ENCODE results near the gene TSPAN7. TPM values are rescaled to one million over a fixed set of nuclear protein-coding genes. Genes with fewer than 3 reads are reported as not detected.

TSPAN7 gene
- total and polyA plus RNA-seq, 7 donors: 15.6 to 55.1 (median 21.0) TPM

GRCh38 chrX:38596939-38597338 lies 35.6 kb downstream of the TSPAN7 start:
- H3K36me3 ChIP-seq: no peaks in the 10 kb centered on the region
- intact Hi-C loops (cut with DNase I): no loop called here
- WGBS, 2 donors: 85 to 88% methylated on average over 2 of the region's 2 CpGs

GRCh38 chrX:38599796-38600755 lies 38.7 kb downstream of the TSPAN7 start:
- no peak overlapping the region for H3K27ac ChIP-seq
- no peaks in the 10 kb centered on the region for H3K9me3 ChIP-seq
- no peak overlapping the region for H3K4me3 ChIP-seq
- no peaks in the 10 kb centered on the region for H3K4me1 ChIP-seq
- intact Hi-C loops (cut with DNase I): no loop called here
- no peak for DNase-seq
- H3K36me3 ChIP-seq: no peaks in the 10 kb centered on the region
- H3K27me3 ChIP-seq: no peaks in the 10 kb centered on the region
- TF ChIP-seq CTCF (IDR thresholded peaks at IDR 0.05): no peak
- no peak for TF ChIP-seq POLR2A (IDR thresholded peaks at IDR 0.05)
- no peak for TF ChIP-seq EP300 (IDR thresholded peaks at IDR 0.05)
- no peak for TF ChIP-seq POLR2AphosphoS5 (IDR thresholded peaks at IDR 0.05)
- WGBS, 2 donors: 68 to 77% methylated on average over 3 of the region's 3 CpGs

More at GRCh38 chrX:38596939-38597338, 35.6 kb downstream of the TSPAN7 start:
- TF ChIP-seq EP300 (IDR thresholded peaks at IDR 0.05): no peak
- no peak for TF ChIP-seq POLR2AphosphoS5 (IDR thresholded peaks at IDR 0.05)
- TF ChIP-seq POLR2A (IDR thresholded peaks at IDR 0.05): no peak
- no peak for TF ChIP-seq CTCF (IDR thresholded peaks at IDR 0.05)
- no peaks in the 10 kb centered on the region for H3K9me3 ChIP-seq
- no peak overlapping the region for H3K27ac ChIP-seq
- H3K4me3 ChIP-seq: no peak overlapping the region
- H3K4me1 ChIP-seq: no peaks in the 10 kb centered on the region
- no peaks in the 10 kb centered on the region for H3K27me3 ChIP-seq
- DNase-seq: no peak

GRCh38 chrX:38601866-38602265 lies 40.5 kb downstream of the TSPAN7 start:
- Histone ChIP-seq H3K4me1 (no peaks in the 10 kb centered on the region), H3K4me3 (no peak overlapping the region), H3K27me3 (no peaks in the 10 kb centered on the region), H3K27ac (no peak overlapping the region), H3K36me3 (no peaks in the 10 kb centered on the region), H3K9me3 (no peaks in the 10 kb centered on the region)
- intact Hi-C loops (cut with DNase I): no loop called here
- TF ChIP-seq EP300 (IDR thresholded peaks at IDR 0.05) (no peak), CTCF (IDR thresholded peaks at IDR 0.05) (no peak), POLR2A (IDR thresholded peaks at IDR 0.05) (no peak)
- no peak for DNase-seq

- intact Hi-C loops (cut with DNase I): no loop called here
- no peak overlapping the region for H3K27ac ChIP-seq
- H3K27me3 ChIP-seq: peaks cover 0 to 3% (median 0%) of the 10 kb centered on the region in 3 donors
- H3K4me1 ChIP-seq: no peaks in the 10 kb centered on the region
- WGBS, 2 donors: 67 to 92% methylated on average over 3 of the region's 3 CpGs
- no peak for DNase-seq
- no peak overlapping the region for H3K4me3 ChIP-seq
- no peaks in the 10 kb centered on the region for H3K36me3 ChIP-seq
- H3K9me3 ChIP-seq: no peaks in the 10 kb centered on the region
- TF ChIP-seq POLR2A (IDR thresholded peaks at IDR 0.05) (no peak), EP300 (IDR thresholded peaks at IDR 0.05) (no peak), POLR2AphosphoS5 (IDR thresholded peaks at IDR 0.05) (no peak), CTCF (IDR thresholded peaks at IDR 0.05) (no peak)
These were observed 45.5 kb downstream of the TSPAN7 start for GRCh38 chrX:38606821-38607220.
